Measurements from ENCODE around the gene ZNHIT2.

ZNHIT2 gene

GRCh38 chr11:65078151-65078550 is 39.4 kb downstream of the ZNHIT2 start:
- FAIRE-seq: peak; percentile 94
- no peak for TF ChIP-seq POLR2AphosphoS5 (IDR thresholded peaks at IDR 0.05; ENCODE audit: low read depth, low read length)
- TF ChIP-seq TAF1 (IDR thresholded peaks at IDR 0.05; ENCODE audit: borderline replicate concordance, low read depth, low read length): no peak
- no peak for TF ChIP-seq POLR2A (IDR thresholded peaks at IDR 0.05; ENCODE audit: low read depth, low read length)

GRCh38 chr11:65077451-65077850 is 40.0 kb downstream of the ZNHIT2 start:
- DNase-seq (ENCODE audit: insufficient read length) (no peak), FAIRE-seq (no peak)
- TF ChIP-seq POLR2AphosphoS5 (IDR thresholded peaks at IDR 0.05; ENCODE audit: low read depth, low read length) (no peak), POLR2A (IDR thresholded peaks at IDR 0.05; ENCODE audit: low read depth, low read length) (no peak), TAF1 (IDR thresholded peaks at IDR 0.05; ENCODE audit: borderline replicate concordance, low read depth, low read length) (no peak)

More at GRCh38 chr11:65078151-65078550, 39.4 kb downstream of the ZNHIT2 start:
- DNase-seq (ENCODE audit: insufficient read length): peak; percentile 71

- TF ChIP-seq TAF1 (IDR thresholded peaks at IDR 0.05; ENCODE audit: borderline replicate concordance, low read depth, low read length) (no peak), POLR2A (IDR thresholded peaks at IDR 0.05; ENCODE audit: low read depth, low read length) (no peak), POLR2AphosphoS5 (IDR thresholded peaks at IDR 0.05; ENCODE audit: low read depth, low read length) (no peak)
- DNase-seq (ENCODE audit: insufficient read length) (no peak), FAIRE-seq (no peak)
These were observed 44.9 kb downstream of the ZNHIT2 start for GRCh38 chr11:65072631-65072966.

- DNase-seq (ENCODE audit: insufficient read length) (no peak), FAIRE-seq (peak; percentile 51)
- TF ChIP-seq TAF1 (IDR thresholded peaks at IDR 0.05; ENCODE audit: borderline replicate concordance, low read depth, low read length) (no peak), POLR2AphosphoS5 (IDR thresholded peaks at IDR 0.05; ENCODE audit: low read depth, low read length) (no peak), POLR2A (IDR thresholded peaks at IDR 0.05; ENCODE audit: low read depth, low read length) (peak; percentile 34; the same call in 1 of the 2 replicates)
These were observed 45.4 kb downstream of the ZNHIT2 start for GRCh38 chr11:65071907-65072630.

- FAIRE-seq: peak; percentile 88
- TF ChIP-seq POLR2A (IDR thresholded peaks at IDR 0.05; ENCODE audit: low read depth, low read length) (no peak), TAF1 (IDR thresholded peaks at IDR 0.05; ENCODE audit: borderline replicate concordance, low read depth, low read length) (no peak), POLR2AphosphoS5 (IDR thresholded peaks at IDR 0.05; ENCODE audit: low read depth, low read length) (no peak)
- DNase-seq (ENCODE audit: insufficient read length): no peak
These were observed 48.3 kb downstream of the ZNHIT2 start for GRCh38 chr11:65069217-65069616.

GRCh38 chr11:65067446-65067845 is 50.1 kb downstream of the ZNHIT2 start:
- peak; percentile 65 for DNase-seq (ENCODE audit: insufficient read length)
- TF ChIP-seq POLR2AphosphoS5 (IDR thresholded peaks at IDR 0.05; ENCODE audit: low read depth, low read length) (no peak), TAF1 (IDR thresholded peaks at IDR 0.05; ENCODE audit: borderline replicate concordance, low read depth, low read length) (no peak), POLR2A (IDR thresholded peaks at IDR 0.05; ENCODE audit: low read depth, low read length) (no peak)
- FAIRE-seq: peak; percentile 79

- no peak for DNase-seq (ENCODE audit: insufficient read length)
- FAIRE-seq: peak; percentile 14
- TF ChIP-seq POLR2AphosphoS5 (IDR thresholded peaks at IDR 0.05; ENCODE audit: low read depth, low read length) (no peak), TAF1 (IDR thresholded peaks at IDR 0.05; ENCODE audit: borderline replicate concordance, low read depth, low read length) (no peak), POLR2A (IDR thresholded peaks at IDR 0.05; ENCODE audit: low read depth, low read length) (no peak)
These were observed 50.7 kb downstream of the ZNHIT2 start for GRCh38 chr11:65066805-65067291.
